Stimulated activated CD4-positive, alpha-beta T cell treated with anti-CD3 and anti-CD28 coated beads, Interleukin-1b, Interleukin-23, amount 100 ng/mL, for 24 hours (primary cell): ENCODE data around the gene C6orf47.

ENCODE experiments used
- DNase-seq, 4 experiments: peaks; one replicate each; pipeline ENCODE4 v3.0.0-alpha.2; 2020; ENCODE audit warnings: low read depth in 4 of 4, low spot score in 1 of 4

C6orf47 gene

GRCh38 chr6:31636698-31637596 is 23.6 kb downstream of the C6orf47 start:
- DNase-seq = no peak

GRCh38 chr6:31634969-31635575 is 25.5 kb downstream of the C6orf47 start:
- DNase-seq = no peak

- DNase-seq = no peak
Observed at GRCh38 chr6:31634131-31634530, 26.4 kb downstream of the C6orf47 start.

DNA sequence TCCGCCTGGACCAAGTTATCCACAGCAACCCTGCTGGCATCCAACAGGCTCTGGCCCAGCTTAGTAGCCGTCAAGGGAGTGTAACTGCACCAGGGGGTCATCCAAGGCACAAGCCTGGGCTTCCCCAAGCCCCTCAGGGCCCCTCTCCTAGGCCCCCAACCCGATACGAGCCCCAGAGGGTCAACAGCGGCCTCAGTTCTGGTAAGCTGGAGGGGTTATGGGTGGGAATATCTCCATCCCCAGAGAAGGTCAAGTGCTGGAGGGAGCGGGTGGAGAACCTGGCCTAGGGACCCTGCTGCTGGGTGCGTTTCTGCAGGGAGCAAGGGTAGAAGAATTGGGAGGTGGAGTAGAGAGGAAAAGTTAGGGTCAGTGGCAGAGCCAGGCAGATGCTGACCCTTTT is 27.1 kb downstream of the C6orf47 start:
- DNase-seq = no peak

DNA sequence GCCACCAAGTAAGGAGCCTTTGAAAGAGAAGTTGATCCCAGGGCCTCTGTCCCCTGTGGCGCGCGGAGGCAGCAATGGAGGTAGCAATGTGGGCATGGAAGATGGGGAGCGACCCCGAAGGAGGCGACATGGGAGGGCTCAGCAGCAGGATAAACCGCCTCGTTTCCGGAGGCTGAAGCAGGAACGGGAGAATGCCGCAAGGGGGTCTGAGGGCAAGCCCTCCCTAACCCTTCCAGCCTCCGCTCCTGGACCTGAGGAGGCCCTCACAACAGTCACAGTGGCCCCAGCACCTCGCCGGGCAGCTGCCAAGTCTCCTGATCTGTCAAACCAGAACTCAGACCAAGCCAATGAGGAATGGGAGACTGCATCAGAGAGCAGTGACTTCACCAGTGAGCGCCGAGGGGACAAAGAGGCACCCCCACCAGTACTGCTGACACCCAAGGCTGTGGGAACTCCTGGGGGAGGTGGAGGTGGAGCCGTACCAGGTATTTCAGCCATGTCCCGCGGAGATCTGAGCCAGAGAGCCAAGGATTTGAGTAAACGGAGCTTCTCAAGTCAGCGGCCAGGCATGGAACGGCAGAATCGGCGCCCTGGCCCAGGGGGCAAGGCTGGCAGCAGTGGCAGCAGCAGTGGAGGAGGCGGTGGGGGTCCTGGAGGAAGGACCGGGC is 28.2 kb downstream of the C6orf47 start:
- no peak for DNase-seq

GRCh38 chr6:31631681-31632278 is 28.8 kb downstream of the C6orf47 start:
- DNase-seq = no peak

DNA sequence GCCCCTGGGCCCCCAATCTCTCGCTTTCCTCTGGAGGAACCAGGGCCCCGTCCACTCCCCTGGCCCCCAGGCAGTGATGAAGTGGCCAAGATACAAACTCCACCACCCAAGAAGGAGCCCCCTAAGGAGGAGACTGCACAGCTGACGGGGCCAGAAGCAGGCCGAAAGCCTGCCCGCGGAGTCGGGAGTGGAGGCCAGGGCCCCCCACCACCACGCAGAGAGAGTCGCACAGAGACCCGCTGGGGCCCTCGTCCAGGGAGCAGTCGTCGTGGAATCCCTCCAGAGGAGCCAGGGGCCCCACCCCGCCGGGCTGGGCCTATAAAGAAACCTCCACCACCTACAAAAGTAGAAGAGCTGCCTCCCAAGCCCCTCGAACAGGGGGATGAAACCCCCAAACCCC is 29.4 kb downstream of the C6orf47 start:
- DNase-seq = no peak

GRCh38 chr6:31630177-31630934 is 30.2 kb downstream of the C6orf47 start:
- no peak for DNase-seq

DNA sequence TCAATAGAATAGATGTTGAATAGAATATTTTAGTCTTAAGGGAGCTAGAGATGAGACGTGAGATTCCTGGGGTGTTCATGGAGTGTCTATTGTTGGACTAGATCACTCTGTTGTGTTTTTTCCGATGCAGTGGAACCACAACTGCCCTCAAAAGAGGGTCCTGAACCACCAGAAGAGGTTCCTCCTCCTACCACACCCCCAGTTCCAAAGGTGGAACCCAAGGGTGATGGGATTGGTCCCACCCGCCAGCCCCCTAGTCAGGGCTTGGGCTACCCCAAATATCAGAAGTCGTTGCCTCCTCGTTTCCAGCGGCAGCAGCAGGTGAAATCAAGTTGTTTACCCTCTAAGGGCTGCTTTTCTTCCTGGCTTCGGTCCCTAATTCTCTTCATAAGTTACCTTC is 31.6 kb downstream of the C6orf47 start:
- no peak for DNase-seq

- no peak for DNase-seq
Observed at GRCh38 chr6:31627690-31628287, 32.8 kb downstream of the C6orf47 start.

DNA sequence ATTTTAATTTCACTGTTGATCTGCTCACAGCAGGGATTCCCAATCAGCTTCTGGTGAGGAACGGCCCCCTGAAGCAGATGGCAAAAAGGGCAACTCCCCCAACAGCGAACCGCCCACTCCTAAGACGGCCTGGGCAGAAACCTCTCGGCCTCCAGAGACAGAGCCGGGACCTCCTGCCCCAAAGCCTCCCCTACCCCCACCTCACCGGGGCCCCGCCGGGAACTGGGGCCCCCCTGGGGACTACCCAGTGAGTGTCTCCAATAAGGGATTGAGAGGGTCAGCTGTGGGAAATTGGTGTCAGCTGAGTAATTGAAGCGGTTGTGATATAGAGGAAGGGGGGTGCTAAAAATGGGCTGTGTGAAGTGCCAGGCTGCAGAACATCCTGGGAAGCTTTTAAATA is 33.6 kb downstream of the C6orf47 start:
- DNase-seq = no peak

DNA sequence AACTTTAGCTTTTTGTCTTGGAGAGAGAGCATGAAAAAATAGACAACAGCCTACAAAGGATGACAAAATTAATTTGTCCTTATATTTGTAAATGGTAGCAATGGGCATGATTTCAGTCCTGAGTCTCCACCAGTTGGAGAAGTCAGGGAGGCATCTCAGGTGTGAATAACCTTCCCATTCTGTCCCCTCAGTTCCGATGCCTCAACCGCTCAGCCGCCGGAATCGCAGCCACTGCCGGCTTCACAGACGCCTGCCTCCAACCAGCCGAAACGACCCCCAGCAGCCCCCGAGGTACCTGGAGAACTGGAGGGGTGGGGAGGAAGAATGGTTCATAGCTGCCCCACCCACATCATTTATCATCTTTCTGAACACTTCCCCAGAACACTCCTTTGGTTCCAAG is 36.5 kb downstream of the C6orf47 start:
- no peak for DNase-seq

DNA sequence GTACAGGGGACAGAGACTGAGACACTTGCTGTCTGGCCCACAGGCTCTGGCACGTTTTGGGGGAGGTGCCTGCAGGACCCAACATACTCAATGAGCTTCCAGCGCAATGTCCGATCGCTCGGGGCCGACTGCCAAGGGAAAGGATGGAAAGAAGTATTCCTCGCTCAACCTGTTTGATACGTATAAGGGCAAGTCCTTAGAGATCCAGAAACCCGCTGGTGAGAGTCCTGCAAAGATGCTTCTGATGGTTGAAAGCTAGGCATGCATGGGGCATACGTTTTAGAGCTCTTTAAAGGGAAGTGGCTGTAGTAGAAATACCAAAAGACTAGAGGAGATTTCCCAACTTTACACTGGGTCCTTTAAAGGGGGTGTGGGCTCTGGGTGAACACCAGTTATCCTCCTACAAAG is 37.9 kb downstream of the C6orf47 start:
- no peak for DNase-seq

GRCh38 chr6:31621991-31622390 is 38.6 kb downstream of the C6orf47 start:
- no peak for DNase-seq

GRCh38 chr6:31621320-31621939 is 39.1 kb downstream of the C6orf47 start:
- no peak for DNase-seq

DNA sequence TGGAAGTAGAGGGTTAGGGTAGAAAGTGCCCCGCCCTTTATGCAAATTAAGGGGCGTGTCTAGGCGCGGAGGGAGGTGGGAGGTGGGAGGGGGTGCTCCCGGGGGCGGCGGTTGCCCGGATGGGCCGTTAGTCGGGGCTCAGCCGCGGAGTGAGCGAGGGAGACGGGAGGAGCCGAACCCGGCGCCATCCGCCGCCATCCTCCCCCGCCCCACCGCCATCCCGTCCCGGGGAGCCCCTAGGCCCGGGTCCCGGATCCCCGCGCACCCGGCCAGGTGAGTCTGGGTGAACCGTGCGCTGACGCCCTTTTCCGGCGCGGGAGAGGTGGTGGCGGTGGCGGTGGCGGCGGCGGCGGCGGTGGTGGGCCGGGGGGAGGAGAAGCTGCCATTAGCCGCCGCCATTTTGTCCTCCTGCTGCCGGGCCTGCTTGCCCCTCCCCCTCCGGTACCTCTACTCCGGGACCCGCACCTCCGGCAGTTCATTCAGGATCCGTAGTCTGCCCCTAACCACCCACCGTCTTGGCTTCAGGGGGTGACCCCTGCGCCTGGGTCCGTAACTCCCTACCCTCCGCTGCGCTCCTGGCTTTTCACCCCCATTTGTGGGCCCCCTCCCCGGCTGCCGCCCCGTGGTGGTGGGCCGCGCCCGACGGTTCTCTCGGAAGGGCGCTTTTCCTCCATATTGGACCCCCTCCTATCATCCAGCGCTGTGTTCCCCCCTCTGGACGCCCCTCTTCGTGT is 39.8 kb downstream of the C6orf47 start, which contains the start of gene PRRC2A:
TSS of gene PRRC2A (plus strand) at position 130 of the 734 bp plus-strand sequence. CDS start 2,075 bp downstream, outside the sequence.
- DNase-seq = peak; percentile 90 to 96 (median 94)

- peak; percentile 84 to 96 (median 88) for DNase-seq
Observed at GRCh38 chr6:31619805-31620585, 40.6 kb downstream of the C6orf47 start.

DNA sequence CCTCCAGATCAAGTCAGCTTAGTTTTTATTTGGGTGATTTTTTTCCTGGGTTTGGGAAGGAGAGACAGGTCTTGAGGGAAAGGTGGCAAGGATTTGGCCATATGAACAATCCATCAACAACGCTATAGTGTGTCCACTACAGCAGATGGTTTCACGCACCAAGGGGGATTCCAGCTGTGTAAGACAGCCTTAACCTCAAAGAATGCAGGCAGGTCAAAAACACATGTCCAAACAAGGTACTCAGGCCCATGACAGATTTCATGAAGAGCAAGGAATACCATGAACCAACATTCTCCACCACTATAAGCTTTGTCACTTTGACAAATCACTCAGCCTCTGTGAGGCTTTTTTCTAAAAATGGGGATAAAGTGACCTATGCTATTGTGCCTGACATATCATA is 43.6 kb downstream of the C6orf47 start:
- DNase-seq = no peak
